H9 (cell line): ENCODE measurements around the gene C10orf143. TPM values are rescaled to one million over a fixed set of nuclear protein-coding genes. Genes with fewer than 3 reads are reported as not detected.

Experiments used
- DNase-seq: peaks from one replicate; pipeline ENCODE4 v3.0.0-alpha.2; 2017
- H2AFZ ChIP-seq: one replicate; pipeline ENCODE4 v1.6.1; 2013; ENCODE audit warnings: mild to moderate bottlenecking, low read length, control low read depth, moderate library complexity
- H2AK5ac ChIP-seq: 2 replicates; pipeline ENCODE4 v1.6.1; 2013; ENCODE audit warnings: low read length, control low read depth, mixed read lengths; ENCODE audit not compliant: insufficient read length
- H2BK120ac ChIP-seq: one replicate; pipeline ENCODE4 v1.6.1; 2013; ENCODE audit warnings: low read depth, mild to moderate bottlenecking, low read length, control low read depth, inconsistent platforms; ENCODE audit not compliant: poor library complexity, severe bottlenecking
- H2BK12ac ChIP-seq: 2 replicates; pipeline ENCODE4 v1.6.1; 2013; ENCODE audit warnings: low read length, control low read depth, mixed read lengths, low read depth; ENCODE audit not compliant: insufficient read length
- H2BK15ac ChIP-seq: 2 replicates; pipeline ENCODE4 v1.6.1; 2013; ENCODE audit warnings: low read depth, low read length, control low read depth
- H2BK20ac ChIP-seq: one replicate; pipeline ENCODE4 v1.6.1; 2013; ENCODE audit warnings: low read depth, mild to moderate bottlenecking, low read length, control low read depth, inconsistent platforms; ENCODE audit not compliant: poor library complexity, severe bottlenecking
- H2BK5ac ChIP-seq: 2 replicates; pipeline ENCODE4 v1.6.1; 2013; ENCODE audit warnings: low read length, control low read depth, mixed read lengths; ENCODE audit not compliant: insufficient read length
- H3K14ac ChIP-seq: 2 replicates; pipeline ENCODE4 v1.6.1; 2013; ENCODE audit warnings: low read length, control low read depth; ENCODE audit not compliant: insufficient read depth
- H3K18ac ChIP-seq: 2 replicates; pipeline ENCODE4 v1.6.1; 2013; ENCODE audit warnings: low read depth, mild to moderate bottlenecking, mixed read lengths, low read length, control low read depth; ENCODE audit not compliant: insufficient read length
- H3K23ac ChIP-seq: 2 replicates; pipeline ENCODE4 v1.6.1; 2013; ENCODE audit warnings: low read length, control low read depth, mixed read lengths, low read depth; ENCODE audit not compliant: insufficient read length
- H3K23me2 ChIP-seq: 2 replicates; pipeline ENCODE4 v1.6.1; 2013; ENCODE audit warnings: low read depth, mild to moderate bottlenecking, mixed read lengths, low read length, control low read depth; ENCODE audit not compliant: insufficient read length, poor library complexity, severe bottlenecking
- H3K27ac ChIP-seq: 2 replicates; pipeline ENCODE4 v1.5.1; 2013; ENCODE audit warnings: low read length, control low read depth, mixed read lengths, low read depth; ENCODE audit not compliant: insufficient read length
- H3K27me3 ChIP-seq: 2 replicates; pipeline ENCODE4 v1.6.1; 2013; ENCODE audit warnings: low read length, control low read depth, inconsistent platforms; ENCODE audit not compliant: insufficient read depth
- H3K4ac ChIP-seq: 2 replicates; pipeline ENCODE4 v1.6.1; 2013; ENCODE audit warnings: low read depth, mild to moderate bottlenecking, control low read depth, inconsistent platforms, low read length, moderate library complexity
- H3K4me1 ChIP-seq: 2 replicates; pipeline ENCODE4 v1.6.1; 2013; ENCODE audit warnings: low read length, control low read depth, inconsistent platforms; ENCODE audit not compliant: insufficient read depth
- H3K4me2 ChIP-seq: 2 replicates; pipeline ENCODE4 v1.6.1; 2013; ENCODE audit warnings: low read length, control low read depth, mixed read lengths; ENCODE audit not compliant: insufficient read length, insufficient read depth
- H3K56ac ChIP-seq: 2 replicates; pipeline ENCODE4 v1.6.1; 2013; ENCODE audit warnings: low read depth, mild to moderate bottlenecking, mixed read lengths, low read length, control low read depth; ENCODE audit not compliant: insufficient read length
- H3K79me1 ChIP-seq: 2 replicates; pipeline ENCODE4 v1.6.1; 2013; ENCODE audit warnings: low read depth, mild to moderate bottlenecking, moderate library complexity, low read length, control low read depth, inconsistent platforms; ENCODE audit not compliant: insufficient read depth, poor library complexity, severe bottlenecking
- H3K79me2 ChIP-seq: 2 replicates; pipeline ENCODE4 v1.6.1; 2013; ENCODE audit warnings: low read length, control low read depth, inconsistent platforms; ENCODE audit not compliant: insufficient read depth
- H3K9ac ChIP-seq: 2 replicates; pipeline ENCODE4 v1.6.1; 2013; ENCODE audit warnings: low read length, control low read depth, mixed read lengths; ENCODE audit not compliant: insufficient read length; ENCODE audit errors: extremely low read depth
- H3K9me3 ChIP-seq: one replicate; pipeline ENCODE4 v1.6.1; 2013; ENCODE audit warnings: low read depth, low read length, inconsistent platforms; ENCODE audit not compliant: control insufficient read depth
- H3T11ph ChIP-seq: one replicate; pipeline ENCODE4 v1.6.1; 2013; ENCODE audit warnings: mild to moderate bottlenecking, low read length, control low read depth, inconsistent platforms
- H4K20me1 ChIP-seq: one replicate; pipeline ENCODE4 v1.6.1; 2013; ENCODE audit not compliant: control insufficient read depth, insufficient read length, insufficient read depth
- H4K5ac ChIP-seq: 2 replicates; pipeline ENCODE4 v1.6.1; 2013; ENCODE audit warnings: low read depth, mild to moderate bottlenecking, mixed read lengths, low read length, control low read depth; ENCODE audit not compliant: insufficient read length
- H4K8ac ChIP-seq: replicated peaks from 2 replicates; pipeline ENCODE4 v1.6.1; 2013; ENCODE audit warnings: low read length, control low read depth, mixed read lengths, low read depth; ENCODE audit not compliant: insufficient read length
- H4K91ac ChIP-seq: 2 replicates; pipeline ENCODE4 v1.6.1; 2013; ENCODE audit warnings: low read depth, mild to moderate bottlenecking, moderate library complexity, mixed read lengths, low read length, control low read depth; ENCODE audit not compliant: insufficient read length
- H3K27ac Mint-ChIP-seq, 3 experiments: 2 replicates in 2 of 3; 3 replicates in 1 of 3; pipeline ENCODE4 v1.8.0; 2020 to 2021; ENCODE audit warnings: mixed read lengths in 3 of 3, mild to moderate bottlenecking in 1 of 3, moderate library complexity in 1 of 3
- H3K27me3 Mint-ChIP-seq: 2 replicates; pipeline ENCODE4 v1.8.0; 2021; ENCODE audit warnings: low read depth, mild to moderate bottlenecking, moderate library complexity, mixed read lengths
- H3K36me3 Mint-ChIP-seq, 3 experiments: 2 replicates in 2 of 3; 3 replicates in 1 of 3; pipeline ENCODE4 v1.8.0; 2020 to 2021; ENCODE audit warnings: low read depth in 3 of 3, mixed read lengths in 3 of 3; ENCODE audit not compliant: insufficient read depth in 1 of 3
- H3K4me1 Mint-ChIP-seq, 2 experiments: 2 replicates each; pipeline ENCODE4 v1.8.0; 2020; ENCODE audit warnings: mixed read lengths in 2 of 2
- H3K4me3 Mint-ChIP-seq, 2 experiments: 2 replicates in 1 of 2; 3 replicates in 1 of 2; pipeline ENCODE4 v1.8.0; 2020 to 2021; ENCODE audit warnings: mild to moderate bottlenecking in 2 of 2, mixed read lengths in 2 of 2, moderate library complexity in 1 of 2
- H3K9me3 Mint-ChIP-seq, 2 experiments: 2 replicates in 1 of 2; 3 replicates in 1 of 2; pipeline ENCODE4 v1.8.0; 2020; ENCODE audit warnings: mild to moderate bottlenecking in 2 of 2, mixed read lengths in 2 of 2, moderate library complexity in 1 of 2
- WGBS: extraction: QIAGEN DNeasy Blood & Tissue Kit; methylation state at CpG from one replicate; pipeline ENCODE4 v1.1.7; 2013; ENCODE audit warnings: missing lambda C conversion rate, low lambda C conversion rate, mixed read lengths; ENCODE audit not compliant: insufficient read length; ENCODE audit errors: extremely low coverage; 5-methylcytosine and 5-hydroxymethylcytosine counted together
- total RNA-seq: library from RNA; stranded (reverse); gene quantifications from 2 replicates; pipeline ENCODE4 v1.2.1, GENCODE V29; 2021
- TF ChIP-seq, protein P1 (sequence below): fragments of 200-600 bp; sonication (generic); conservative IDR thresholded peaks from 3 replicates; pipeline ENCODE4 v1.8.0; 2021; ENCODE audit warnings: antibody characterized with exemption, mild to moderate bottlenecking

C10orf143 gene
- total RNA-seq, 1 experiment from 2014 or later: 0.94 TPM

DNA sequence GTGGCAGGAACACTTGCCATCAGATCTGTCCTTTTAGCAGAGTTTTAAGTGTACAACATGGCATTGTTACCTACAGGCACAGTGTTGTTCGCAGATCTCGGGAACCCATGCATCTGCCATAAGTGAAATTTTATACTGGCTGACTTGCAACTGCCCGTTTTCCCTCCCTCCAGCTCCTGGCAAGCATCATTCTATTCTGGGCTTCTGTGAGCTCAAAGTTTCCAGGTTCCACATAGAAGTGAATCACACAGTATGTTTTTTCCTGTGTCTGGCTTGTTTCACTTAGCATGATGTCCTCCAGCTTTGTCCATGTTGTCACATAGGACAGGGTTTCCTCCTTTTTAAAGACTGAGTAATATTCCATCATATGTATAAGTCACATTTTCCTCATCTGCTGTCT is 56.6 kb downstream of the C10orf143 start:
- Mint-ChIP-seq H3K9me3 (peaks cover 6 to 16% of the 10 kb centered on the region in 2 experiments; a peak in 4 of 5 replicates), H3K27me3 (no peaks in the 10 kb centered on the region), H3K4me3 (no peak overlapping the region), H3K36me3 (no peaks in the 10 kb centered on the region; a peak in 1 of 7 replicates), H3K27ac (no peak overlapping the region), H3K4me1 (peaks cover 0 to 5% of the 10 kb centered on the region in 2 experiments; a peak in 3 of 4 replicates)
- H4K8ac ChIP-seq: no peak overlapping the region
- no peak overlapping the region for H3K9ac ChIP-seq
- no peak overlapping the region for H4K91ac ChIP-seq
- H2BK15ac ChIP-seq: no peak overlapping the region
- no peak overlapping the region for H3K23ac ChIP-seq
- H2BK20ac ChIP-seq: no peak overlapping the region
- TF ChIP-seq, protein P1, sequence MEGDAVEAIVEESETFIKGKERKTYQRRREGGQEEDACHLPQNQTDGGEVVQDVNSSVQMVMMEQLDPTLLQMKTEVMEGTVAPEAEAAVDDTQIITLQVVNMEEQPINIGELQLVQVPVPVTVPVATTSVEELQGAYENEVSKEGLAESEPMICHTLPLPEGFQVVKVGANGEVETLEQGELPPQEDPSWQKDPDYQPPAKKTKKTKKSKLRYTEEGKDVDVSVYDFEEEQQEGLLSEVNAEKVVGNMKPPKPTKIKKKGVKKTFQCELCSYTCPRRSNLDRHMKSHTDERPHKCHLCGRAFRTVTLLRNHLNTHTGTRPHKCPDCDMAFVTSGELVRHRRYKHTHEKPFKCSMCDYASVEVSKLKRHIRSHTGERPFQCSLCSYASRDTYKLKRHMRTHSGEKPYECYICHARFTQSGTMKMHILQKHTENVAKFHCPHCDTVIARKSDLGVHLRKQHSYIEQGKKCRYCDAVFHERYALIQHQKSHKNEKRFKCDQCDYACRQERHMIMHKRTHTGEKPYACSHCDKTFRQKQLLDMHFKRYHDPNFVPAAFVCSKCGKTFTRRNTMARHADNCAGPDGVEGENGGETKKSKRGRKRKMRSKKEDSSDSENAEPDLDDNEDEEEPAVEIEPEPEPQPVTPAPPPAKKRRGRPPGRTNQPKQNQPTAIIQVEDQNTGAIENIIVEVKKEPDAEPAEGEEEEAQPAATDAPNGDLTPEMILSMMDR: no peak
- H3K14ac ChIP-seq: no peak overlapping the region
- no CpG with 5 or more reads among the region's 3 CpGs for WGBS
- no peaks in the 10 kb centered on the region; the same call in 1 of the 2 replicates for H3K4me1 ChIP-seq
- H2BK120ac ChIP-seq: no peak overlapping the region
- DNase-seq: no peak
- no peak overlapping the region for H2BK12ac ChIP-seq
- H3K56ac ChIP-seq: no peak overlapping the region
- H3K27ac ChIP-seq: no peak overlapping the region
- no peak overlapping the region for H3K4ac ChIP-seq
- no peaks in the 10 kb centered on the region for H4K20me1 ChIP-seq
- no peak overlapping the region for H2AK5ac ChIP-seq
- H3K79me1 ChIP-seq: no peaks in the 10 kb centered on the region
- H3K18ac ChIP-seq: no peak overlapping the region
- H3K23me2 ChIP-seq: no peaks in the 10 kb centered on the region
- H3T11ph ChIP-seq: no peak overlapping the region
- H3K4me2 ChIP-seq: no peak overlapping the region
- no peaks in the 10 kb centered on the region for H3K79me2 ChIP-seq
- no peak overlapping the region for H2BK5ac ChIP-seq
- no peak overlapping the region for H2AFZ ChIP-seq
- no peak overlapping the region for H4K5ac ChIP-seq
- H3K9me3 ChIP-seq: no peaks in the 10 kb centered on the region
- H3K27me3 ChIP-seq: no peaks in the 10 kb centered on the region
